Measurements from ENCODE around the gene CACNA1C.

The CACNA1C gene

DNA sequence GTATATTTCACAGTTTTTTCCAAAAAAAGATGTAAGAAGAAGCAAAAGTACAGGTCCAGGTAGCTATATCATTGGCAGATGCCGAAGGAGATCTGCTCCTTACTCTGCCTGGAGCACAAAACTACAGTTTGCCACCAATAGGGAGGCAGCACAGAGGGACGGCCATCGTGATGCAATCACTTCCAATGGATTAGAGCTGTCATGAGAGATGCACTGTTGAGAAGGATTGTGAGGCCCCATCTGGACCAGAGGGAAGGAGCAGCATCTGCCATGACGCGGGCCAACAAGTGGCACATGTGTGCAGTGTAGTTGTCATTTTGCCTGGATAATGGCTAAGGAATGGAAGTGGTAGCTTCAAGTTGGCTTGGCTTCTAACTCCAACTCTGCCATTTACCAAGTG, 423.2 kb downstream of the CACNA1C start:
- no peak for DNase-seq (ENCODE audit: low read depth)
- no peak overlapping the region for H3K4me3 ChIP-seq (ENCODE audit: low read depth, low read length)
- TF ChIP-seq, protein P1, sequence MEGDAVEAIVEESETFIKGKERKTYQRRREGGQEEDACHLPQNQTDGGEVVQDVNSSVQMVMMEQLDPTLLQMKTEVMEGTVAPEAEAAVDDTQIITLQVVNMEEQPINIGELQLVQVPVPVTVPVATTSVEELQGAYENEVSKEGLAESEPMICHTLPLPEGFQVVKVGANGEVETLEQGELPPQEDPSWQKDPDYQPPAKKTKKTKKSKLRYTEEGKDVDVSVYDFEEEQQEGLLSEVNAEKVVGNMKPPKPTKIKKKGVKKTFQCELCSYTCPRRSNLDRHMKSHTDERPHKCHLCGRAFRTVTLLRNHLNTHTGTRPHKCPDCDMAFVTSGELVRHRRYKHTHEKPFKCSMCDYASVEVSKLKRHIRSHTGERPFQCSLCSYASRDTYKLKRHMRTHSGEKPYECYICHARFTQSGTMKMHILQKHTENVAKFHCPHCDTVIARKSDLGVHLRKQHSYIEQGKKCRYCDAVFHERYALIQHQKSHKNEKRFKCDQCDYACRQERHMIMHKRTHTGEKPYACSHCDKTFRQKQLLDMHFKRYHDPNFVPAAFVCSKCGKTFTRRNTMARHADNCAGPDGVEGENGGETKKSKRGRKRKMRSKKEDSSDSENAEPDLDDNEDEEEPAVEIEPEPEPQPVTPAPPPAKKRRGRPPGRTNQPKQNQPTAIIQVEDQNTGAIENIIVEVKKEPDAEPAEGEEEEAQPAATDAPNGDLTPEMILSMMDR (IDR thresholded peaks at IDR 0.05; ENCODE audit: low read depth, low read length), result no peak
- TF ChIP-seq MYC (IDR thresholded peaks at IDR 0.05; ENCODE audit: low read depth, low read length), result no peak
- TF ChIP-seq POLR2A (IDR thresholded peaks at IDR 0.05; ENCODE audit: extremely low read depth, insufficient read length), result no peak
- TF ChIP-seq, protein P2, sequence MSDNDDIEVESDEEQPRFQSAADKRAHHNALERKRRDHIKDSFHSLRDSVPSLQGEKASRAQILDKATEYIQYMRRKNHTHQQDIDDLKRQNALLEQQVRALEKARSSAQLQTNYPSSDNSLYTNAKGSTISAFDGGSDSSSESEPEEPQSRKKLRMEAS (IDR thresholded peaks at IDR 0.05; ENCODE audit: low read depth, low read length), result no peak

GRCh38 chr12:2477009-2477766, 424.4 kb downstream of the CACNA1C start:
- DNase-seq (ENCODE audit: low read depth), result no peak
- no peak overlapping the region for H3K4me3 ChIP-seq (ENCODE audit: low read depth, low read length)
- TF ChIP-seq, protein P2 (IDR thresholded peaks at IDR 0.05; ENCODE audit: low read depth, low read length), result no peak
- no peak for TF ChIP-seq MYC (IDR thresholded peaks at IDR 0.05; ENCODE audit: low read depth, low read length)
- TF ChIP-seq, protein P1 (IDR thresholded peaks at IDR 0.05; ENCODE audit: low read depth, low read length), result no peak
- TF ChIP-seq POLR2A (IDR thresholded peaks at IDR 0.05; ENCODE audit: extremely low read depth, insufficient read length), result no peak

GRCh38 chr12:2479851-2480535, 427.2 kb downstream of the CACNA1C start:
- TF ChIP-seq, protein P2 (IDR thresholded peaks at IDR 0.05; ENCODE audit: low read depth, low read length), result no peak
- TF ChIP-seq MYC (IDR thresholded peaks at IDR 0.05; ENCODE audit: low read depth, low read length) (no peak), POLR2A (IDR thresholded peaks at IDR 0.05; ENCODE audit: extremely low read depth, insufficient read length) (no peak)
- TF ChIP-seq, protein P1 (IDR thresholded peaks at IDR 0.05; ENCODE audit: low read depth, low read length), result no peak
- H3K4me3 ChIP-seq (ENCODE audit: low read depth, low read length), result no peak overlapping the region
- DNase-seq (ENCODE audit: low read depth), result no peak

DNA sequence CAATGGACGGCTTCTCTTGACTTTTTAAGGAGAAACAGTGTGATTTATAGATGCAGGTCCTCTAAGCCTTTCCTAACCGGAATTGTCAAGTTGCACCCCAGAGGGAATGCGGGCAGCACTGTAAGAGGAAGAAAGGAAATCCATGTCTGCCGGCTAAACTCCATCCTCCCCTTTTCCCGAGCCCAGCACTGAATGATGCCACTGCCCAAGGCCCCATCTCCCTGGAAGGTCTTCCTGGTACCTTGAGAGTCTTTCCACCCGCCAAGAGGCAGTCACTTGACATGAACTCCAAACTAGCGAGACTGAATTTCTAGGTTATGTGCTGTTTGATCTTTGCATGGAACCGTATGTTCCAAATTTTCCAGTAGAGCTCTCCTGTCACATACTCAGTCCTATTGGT, 428.6 kb downstream of the CACNA1C start:
- DNase-seq (ENCODE audit: low read depth), result no peak
- TF ChIP-seq MYC (IDR thresholded peaks at IDR 0.05; ENCODE audit: low read depth, low read length), result no peak
- TF ChIP-seq, protein P1 (IDR thresholded peaks at IDR 0.05; ENCODE audit: low read depth, low read length), result no peak
- TF ChIP-seq, protein P2 (IDR thresholded peaks at IDR 0.05; ENCODE audit: low read depth, low read length), result no peak
- TF ChIP-seq POLR2A (IDR thresholded peaks at IDR 0.05; ENCODE audit: extremely low read depth, insufficient read length), result no peak
- no peak overlapping the region for H3K4me3 ChIP-seq (ENCODE audit: low read depth, low read length)

- no peak for DNase-seq (ENCODE audit: low read depth)
- TF ChIP-seq, protein P2 (IDR thresholded peaks at IDR 0.05; ENCODE audit: low read depth, low read length), result no peak
- TF ChIP-seq POLR2A (IDR thresholded peaks at IDR 0.05; ENCODE audit: extremely low read depth, insufficient read length), result no peak
- no peak overlapping the region for H3K4me3 ChIP-seq (ENCODE audit: low read depth, low read length)
Measured at GRCh38 chr12:2481951-2482350, 429.2 kb downstream of the CACNA1C start.
